Measurements from ENCODE around the gene CLDN2.

- TF ChIP-seq CTCF (IDR thresholded peaks at IDR 0.05), result no peak
- TF ChIP-seq POLR2A (IDR thresholded peaks at IDR 0.05), result no peak
- TF ChIP-seq POLR2AphosphoS5 (IDR thresholded peaks at IDR 0.05; ENCODE audit: insufficient read depth in 1 of 2, low read depth in 1 of 2), result no peak
These were observed at the start of gene CLDN2 for GRCh38 chrX:106919932-106920452.
